Measurements from ENCODE around the gene ECI1.

The ECI1 gene

DNA sequence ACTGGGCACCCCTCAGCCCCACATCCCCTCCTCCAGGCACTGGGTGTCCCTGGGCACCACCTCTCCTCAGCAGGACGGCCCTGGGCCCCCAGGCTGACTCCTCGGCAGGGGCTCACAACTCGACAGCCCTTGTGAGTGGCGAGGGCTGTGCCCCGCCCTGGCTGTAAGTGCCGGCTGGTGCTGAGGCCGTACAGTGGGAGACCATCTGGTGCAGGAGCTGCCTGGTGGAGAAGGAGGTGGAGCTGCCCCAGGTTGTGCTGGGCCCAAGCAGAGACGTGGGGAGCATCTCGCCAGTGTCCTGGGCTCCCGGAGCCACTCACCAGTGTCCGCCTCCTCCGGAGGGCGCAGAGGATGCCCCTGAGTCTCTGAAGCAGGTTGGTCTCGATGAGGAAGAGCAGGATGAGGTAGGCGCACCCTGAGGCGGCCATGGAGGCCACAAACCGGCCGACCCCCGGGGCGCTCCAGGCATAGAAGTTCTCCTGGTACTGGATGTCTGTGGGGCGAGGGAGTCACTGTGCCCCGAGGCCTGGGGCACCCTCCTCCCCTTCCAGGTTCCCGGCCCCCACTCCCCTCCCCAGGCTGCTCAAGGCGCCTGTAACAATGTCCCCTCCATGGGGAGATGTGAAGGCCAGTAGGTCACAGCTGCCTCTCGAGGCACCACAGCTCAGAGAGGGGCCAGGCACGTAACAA lies 31.6 kb upstream of the ECI1 start:
- Mint-ChIP-seq H3K36me3 (ENCODE audit: low read depth) (no peaks in the 10 kb centered on the region), H3K9me3 (no peaks in the 10 kb centered on the region), H3K4me3 (no peak overlapping the region), H3K27ac (no peak overlapping the region), H3K27me3 (ENCODE audit: low read depth, poor library complexity) (peaks cover 21% of the 10 kb centered on the region), H3K4me1 (peaks cover 17% of the 10 kb centered on the region)
- TF ChIP-seq, protein P1, sequence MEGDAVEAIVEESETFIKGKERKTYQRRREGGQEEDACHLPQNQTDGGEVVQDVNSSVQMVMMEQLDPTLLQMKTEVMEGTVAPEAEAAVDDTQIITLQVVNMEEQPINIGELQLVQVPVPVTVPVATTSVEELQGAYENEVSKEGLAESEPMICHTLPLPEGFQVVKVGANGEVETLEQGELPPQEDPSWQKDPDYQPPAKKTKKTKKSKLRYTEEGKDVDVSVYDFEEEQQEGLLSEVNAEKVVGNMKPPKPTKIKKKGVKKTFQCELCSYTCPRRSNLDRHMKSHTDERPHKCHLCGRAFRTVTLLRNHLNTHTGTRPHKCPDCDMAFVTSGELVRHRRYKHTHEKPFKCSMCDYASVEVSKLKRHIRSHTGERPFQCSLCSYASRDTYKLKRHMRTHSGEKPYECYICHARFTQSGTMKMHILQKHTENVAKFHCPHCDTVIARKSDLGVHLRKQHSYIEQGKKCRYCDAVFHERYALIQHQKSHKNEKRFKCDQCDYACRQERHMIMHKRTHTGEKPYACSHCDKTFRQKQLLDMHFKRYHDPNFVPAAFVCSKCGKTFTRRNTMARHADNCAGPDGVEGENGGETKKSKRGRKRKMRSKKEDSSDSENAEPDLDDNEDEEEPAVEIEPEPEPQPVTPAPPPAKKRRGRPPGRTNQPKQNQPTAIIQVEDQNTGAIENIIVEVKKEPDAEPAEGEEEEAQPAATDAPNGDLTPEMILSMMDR (IDR thresholded peaks at IDR 0.05), result no peak
- no peak for DNase-seq

DNA sequence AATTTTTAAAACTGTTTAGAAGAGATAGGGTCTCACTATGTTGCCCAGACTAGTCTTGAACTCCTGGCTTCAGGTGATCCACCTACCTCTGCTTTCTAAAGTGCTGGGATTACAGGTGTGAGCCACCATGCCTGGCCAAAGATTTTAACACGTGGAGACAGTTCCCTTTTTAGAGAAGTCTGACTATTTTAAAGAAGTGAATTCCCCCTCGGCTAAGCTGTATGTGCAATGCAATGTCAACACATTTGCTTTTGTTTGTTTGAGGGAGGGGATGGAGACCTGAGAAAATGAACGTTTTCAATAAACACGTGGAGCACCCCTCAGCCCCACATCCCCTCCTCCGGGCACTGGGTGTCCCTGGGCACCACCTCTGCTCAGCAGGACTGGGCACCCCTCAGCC lies 30.9 kb upstream of the ECI1 start:
- H3K27me3 Mint-ChIP-seq (ENCODE audit: low read depth, poor library complexity), result peaks cover 19% of the 10 kb centered on the region
- no peak for DNase-seq
- H3K4me3 Mint-ChIP-seq, result no peak overlapping the region
- H3K27ac Mint-ChIP-seq, result no peak overlapping the region
- TF ChIP-seq, protein P1 (IDR thresholded peaks at IDR 0.05), result no peak
- peaks cover 25% of the 10 kb centered on the region for H3K4me1 Mint-ChIP-seq
- no peaks in the 10 kb centered on the region for H3K36me3 Mint-ChIP-seq (ENCODE audit: low read depth)
- H3K9me3 Mint-ChIP-seq, result no peaks in the 10 kb centered on the region

DNA sequence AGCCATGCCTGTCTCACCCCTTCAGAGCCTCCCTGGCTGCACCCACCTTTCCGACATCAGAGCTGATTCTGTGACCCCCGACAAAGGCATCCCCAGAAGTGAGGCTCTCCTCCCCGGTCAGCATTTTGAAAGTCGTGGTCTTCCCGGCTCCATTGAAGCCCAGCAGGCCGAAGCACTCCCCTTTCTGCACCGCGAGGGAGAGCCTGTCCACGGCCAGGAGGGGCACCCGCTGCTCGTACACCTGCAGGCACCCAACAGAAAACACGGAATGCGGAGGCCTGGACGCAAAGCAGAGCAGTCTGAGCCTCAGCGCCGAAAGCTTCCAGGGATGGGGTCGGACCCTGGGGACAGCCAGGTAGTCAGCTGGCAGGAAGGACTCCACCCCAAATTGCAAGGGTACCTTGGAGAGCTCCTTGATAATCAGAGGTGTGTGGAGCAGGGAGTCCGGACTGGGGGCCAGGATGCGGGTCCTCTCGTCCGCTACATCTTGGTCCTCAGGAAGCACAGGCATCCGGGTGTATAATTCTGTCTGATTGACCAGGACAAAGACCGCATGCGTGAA lies 29.7 kb upstream of the ECI1 start:
- Mint-ChIP-seq H3K36me3 (ENCODE audit: low read depth) (no peaks in the 10 kb centered on the region), H3K27ac (no peak overlapping the region)

DNA sequence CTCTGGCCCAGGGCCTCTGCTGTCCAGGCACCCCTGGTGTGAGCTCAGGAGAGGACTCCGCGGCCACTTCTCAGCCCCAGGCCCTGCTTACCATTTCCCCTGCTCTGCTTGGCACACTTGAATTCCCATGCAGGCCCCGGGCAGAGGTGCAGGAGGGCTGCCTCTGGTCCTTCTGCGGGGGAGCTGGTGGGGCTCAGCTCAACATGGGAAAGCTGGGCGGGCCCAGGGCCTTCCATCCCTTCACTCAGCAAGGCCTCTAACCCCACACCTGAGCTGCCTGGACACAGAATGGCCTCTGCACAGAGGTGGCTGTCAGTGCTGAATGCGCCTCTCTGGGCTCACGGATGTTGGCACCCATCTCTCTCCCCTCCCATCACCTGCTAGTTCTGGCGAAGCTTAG lies 29.1 kb upstream of the ECI1 start:
- Mint-ChIP-seq H3K27ac (no peak overlapping the region), H3K27me3 (ENCODE audit: low read depth, poor library complexity) (peaks cover 16% of the 10 kb centered on the region), H3K4me3 (no peak overlapping the region), H3K9me3 (no peaks in the 10 kb centered on the region), H3K4me1 (peaks cover 43% of the 10 kb centered on the region), H3K36me3 (ENCODE audit: low read depth) (no peaks in the 10 kb centered on the region)
- DNase-seq, result no peak
- TF ChIP-seq, protein P1 (IDR thresholded peaks at IDR 0.05), result no peak

More for the DNA sequence above, 29.7 kb upstream of the ECI1 start:
- peaks cover 16% of the 10 kb centered on the region for H3K27me3 Mint-ChIP-seq (ENCODE audit: low read depth, poor library complexity)
- DNase-seq, result no peak
- H3K9me3 Mint-ChIP-seq, result no peaks in the 10 kb centered on the region
- TF ChIP-seq, protein P1 (IDR thresholded peaks at IDR 0.05), result no peak
- no peak overlapping the region for H3K4me3 Mint-ChIP-seq
- H3K4me1 Mint-ChIP-seq, result peaks cover 37% of the 10 kb centered on the region

DNA sequence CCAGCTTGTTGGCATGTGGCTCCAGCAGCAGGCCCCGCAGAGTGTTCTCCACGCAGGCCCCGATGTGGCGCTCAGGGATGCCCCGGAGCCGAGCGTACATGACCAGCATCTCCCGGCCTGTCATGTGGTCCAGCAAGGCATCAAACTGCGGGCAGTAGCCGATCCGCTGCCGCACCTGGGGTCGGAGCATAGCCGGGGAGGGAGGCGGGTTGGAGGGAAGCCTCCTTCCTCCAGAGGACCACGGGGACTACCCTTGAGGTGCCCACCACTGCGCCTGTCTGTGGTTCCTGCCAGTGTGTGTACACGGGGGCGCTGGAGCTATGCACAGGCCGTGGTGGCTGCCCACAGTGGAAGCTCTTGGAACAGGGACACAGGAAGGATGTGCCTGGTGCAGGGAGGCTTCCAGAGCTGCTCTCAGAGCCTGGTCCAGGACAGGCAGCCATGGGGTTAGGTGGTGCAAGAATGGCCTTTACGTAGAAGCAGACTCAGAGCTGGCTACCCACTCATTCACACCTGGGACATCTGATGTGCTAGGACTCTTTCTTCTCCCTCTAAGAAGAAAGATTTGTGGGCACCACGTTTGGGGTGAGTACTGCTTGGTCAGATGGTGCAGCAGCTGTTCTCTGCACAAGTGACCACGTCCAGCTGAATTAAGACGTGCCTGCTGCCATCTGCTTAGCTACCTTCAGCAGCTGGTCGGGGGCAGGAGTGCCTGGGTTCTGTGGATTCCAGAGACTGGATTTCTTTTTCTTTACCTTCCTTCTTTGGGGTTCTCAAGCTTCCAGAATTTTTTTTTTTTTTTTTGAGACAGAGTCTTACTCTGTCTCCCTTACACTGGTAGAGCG lies 27.8 kb upstream of the ECI1 start:
- H3K27ac Mint-ChIP-seq, result no peak overlapping the region
- H3K36me3 Mint-ChIP-seq (ENCODE audit: low read depth), result no peaks in the 10 kb centered on the region
- H3K9me3 Mint-ChIP-seq, result no peaks in the 10 kb centered on the region
- TF ChIP-seq, protein P1 (IDR thresholded peaks at IDR 0.05), result no peak
- no peak overlapping the region for H3K4me3 Mint-ChIP-seq
- DNase-seq, result no peak
- peaks cover 16% of the 10 kb centered on the region for H3K27me3 Mint-ChIP-seq (ENCODE audit: low read depth, poor library complexity)
- H3K4me1 Mint-ChIP-seq, result peaks cover 41% of the 10 kb centered on the region
